ENCODE data around the gene IL17REL. TPM values are rescaled to one million over a fixed set of nuclear protein-coding genes. Genes with fewer than 3 reads are reported as not detected.

The IL17REL gene
- total and polyA plus RNA-seq, 2 of the 13 experiments (the other 11 are each of a cell fraction or from before 2014, with no cell fraction given) = not detected

- TF ChIP-seq DMTF1 (CRISPR knock-in tag; IDR thresholded peaks at IDR 0.05) (no peak), ZNF607 (CRISPR knock-in tag; IDR thresholded peaks at IDR 0.05; ENCODE audit: borderline replicate concordance) (no peak), ZBTB14 (CRISPR knock-in tag; IDR thresholded peaks at IDR 0.05) (no peak), KDM5B (CRISPR knock-in tag; IDR thresholded peaks at IDR 0.05; ENCODE audit: borderline replicate concordance) (no peak), REST (IDR thresholded peaks at IDR 0.05; ENCODE audit: borderline replicate concordance in 1 of 2, low read depth in 1 of 2, low read length in 2 of 2) (peak in 1 of 2 experiments; percentile 52; a peak in 1 of 4 replicates), ERF (CRISPR knock-in tag; IDR thresholded peaks at IDR 0.05) (no peak), MAFG (CRISPR knock-in tag; IDR thresholded peaks at IDR 0.05) (no peak), TSC22D2 (CRISPR knock-in tag; IDR thresholded peaks at IDR 0.05; ENCODE audit: borderline replicate concordance) (no peak), HBP1 (CRISPR knock-in tag; IDR thresholded peaks at IDR 0.05; ENCODE audit: low read depth) (peak; percentile 10; the same call in 1 of the 2 replicates), ZNF616 (CRISPR knock-in tag; IDR thresholded peaks at IDR 0.05; ENCODE audit: low read depth) (no peak), BCL6 (CRISPR knock-in tag; IDR thresholded peaks at IDR 0.05) (no peak), HMG20A (CRISPR knock-in tag; IDR thresholded peaks at IDR 0.05; ENCODE audit: borderline replicate concordance) (no peak), ZNF703 (CRISPR knock-in tag; IDR thresholded peaks at IDR 0.05; ENCODE audit: borderline replicate concordance) (no peak), ZFP37 (CRISPR knock-in tag; IDR thresholded peaks at IDR 0.05; ENCODE audit: borderline replicate concordance) (no peak), ZNF746 (CRISPR knock-in tag; IDR thresholded peaks at IDR 0.05) (0 out of 2 replicates have a peak, but pooled peaks have one; percentile 40), BHLHE40 (IDR thresholded peaks at IDR 0.05; ENCODE audit: low read length) (peak; percentile 83), ZNF841 (CRISPR knock-in tag; IDR thresholded peaks at IDR 0.05; ENCODE audit: borderline replicate concordance) (no peak), HDAC6 (IDR thresholded peaks at IDR 0.05; ENCODE audit: low read depth, low read length) (no peak)
These were observed 50.4 kb downstream of the IL17REL start (continued) for GRCh38 chr22:49962012-49962750.

All from HepG2 (cell line).